ENCODE data around the gene TSEN15.

- no peak for TF ChIP-seq JUN (IDR thresholded peaks at IDR 0.05)
- TF ChIP-seq CTCF (IDR thresholded peaks at IDR 0.05) = no peak
- TF ChIP-seq POLR2A (IDR thresholded peaks at IDR 0.05; ENCODE audit: low read length) = no peak
- no peak for TF ChIP-seq EHMT2 (IDR thresholded peaks at IDR 0.05; ENCODE audit: low read depth)
- TF ChIP-seq EP300 (IDR thresholded peaks at IDR 0.05) = no peak
- no peak for TF ChIP-seq USF2 (IDR thresholded peaks at IDR 0.05)
- no peak for TF ChIP-seq TP53 (CRISPR knock-in tag; IDR thresholded peaks at IDR 0.05)
- TF ChIP-seq E2F6 (IDR thresholded peaks at IDR 0.05; ENCODE audit: borderline replicate concordance, low read depth) = no peak
- TF ChIP-seq REST (IDR thresholded peaks at IDR 0.05) = no peak
Measured at GRCh38 chr1:184096005-184096404, 44.5 kb downstream of the TSEN15 start.
